ENCODE results near the gene PRM3. TPM values are rescaled to one million over a fixed set of nuclear protein-coding genes. Genes with fewer than 3 reads are reported as not detected.
"Not testable (repeated sequence)": the region's sequence is repeated elsewhere in the genome, so short reads cannot be mapped to it uniquely, and the experiment has no call there.

PRM3 gene
- total RNA-seq, 1 experiment from 2014 or later = not detected

GRCh38 chr16:11306381-11306780 is 33.0 kb upstream of the PRM3 start:
- DNase-seq (ENCODE audit: low read depth) = no peak

GRCh38 chr16:11303405-11304138 is 30.1 kb upstream of the PRM3 start:
- DNase-seq (ENCODE audit: low read depth) = no peak

GRCh38 chr16:11302977-11303376 is 29.5 kb upstream of the PRM3 start:
- no peak for DNase-seq (ENCODE audit: low read depth)

- DNase-seq (ENCODE audit: low read depth) = no peak
Observed at GRCh38 chr16:11301645-11302501, 28.4 kb upstream of the PRM3 start.

GRCh38 chr16:11300560-11300892 is 27.1 kb upstream of the PRM3 start:
- DNase-seq (ENCODE audit: low read depth) = no peak

- no peak for DNase-seq (ENCODE audit: low read depth)
Observed at GRCh38 chr16:11299865-11300559, 26.6 kb upstream of the PRM3 start.

- not testable (repeated sequence) for DNase-seq (ENCODE audit: low read depth)
Observed at GRCh38 chr16:11298950-11299547, 25.6 kb upstream of the PRM3 start.

GRCh38 chr16:11298143-11298900 is 24.9 kb upstream of the PRM3 start:
- DNase-seq (ENCODE audit: low read depth) = no peak

- DNase-seq (ENCODE audit: low read depth) = peak; percentile 47
Observed at GRCh38 chr16:11297492-11298142, 24.2 kb upstream of the PRM3 start.

- DNase-seq (ENCODE audit: low read depth) = no peak
Observed at GRCh38 chr16:11296706-11297491, 23.5 kb upstream of the PRM3 start.

- DNase-seq (ENCODE audit: low read depth) = no peak
Observed at GRCh38 chr16:11296351-11296705, 22.9 kb upstream of the PRM3 start.

- no peak for DNase-seq (ENCODE audit: low read depth)
Observed at GRCh38 chr16:11295672-11296071, 22.2 kb upstream of the PRM3 start.

- no peak for DNase-seq (ENCODE audit: low read depth)
Observed at GRCh38 chr16:11292076-11292748, 18.8 kb upstream of the PRM3 start.

GRCh38 chr16:11291091-11291703 is 17.8 kb upstream of the PRM3 start:
- DNase-seq (ENCODE audit: low read depth) = no peak

- DNase-seq (ENCODE audit: low read depth) = no peak
Observed at GRCh38 chr16:11290102-11290893, 16.9 kb upstream of the PRM3 start.

GRCh38 chr16:11289696-11290095 is 16.3 kb upstream of the PRM3 start:
- not testable (repeated sequence) for DNase-seq (ENCODE audit: low read depth)

- no peak for DNase-seq (ENCODE audit: low read depth)
Observed at GRCh38 chr16:11289202-11289601, 15.8 kb upstream of the PRM3 start.

- DNase-seq (ENCODE audit: low read depth) = no peak
Observed at GRCh38 chr16:11285842-11286241, 12.4 kb upstream of the PRM3 start.

Data from HT1080 (cell line).